Measurements from ENCODE around the gene SOCS4. TPM values are rescaled to one million over a fixed set of nuclear protein-coding genes. Genes with fewer than 3 reads are reported as not detected.
A peak's percentile ranks its signal among the peaks of the same experiment; 100 is the strongest.

SOCS4 gene
- total and polyA plus RNA-seq, 8 donors = 4.1 to 29.2 (median 11.2) TPM

DNA sequence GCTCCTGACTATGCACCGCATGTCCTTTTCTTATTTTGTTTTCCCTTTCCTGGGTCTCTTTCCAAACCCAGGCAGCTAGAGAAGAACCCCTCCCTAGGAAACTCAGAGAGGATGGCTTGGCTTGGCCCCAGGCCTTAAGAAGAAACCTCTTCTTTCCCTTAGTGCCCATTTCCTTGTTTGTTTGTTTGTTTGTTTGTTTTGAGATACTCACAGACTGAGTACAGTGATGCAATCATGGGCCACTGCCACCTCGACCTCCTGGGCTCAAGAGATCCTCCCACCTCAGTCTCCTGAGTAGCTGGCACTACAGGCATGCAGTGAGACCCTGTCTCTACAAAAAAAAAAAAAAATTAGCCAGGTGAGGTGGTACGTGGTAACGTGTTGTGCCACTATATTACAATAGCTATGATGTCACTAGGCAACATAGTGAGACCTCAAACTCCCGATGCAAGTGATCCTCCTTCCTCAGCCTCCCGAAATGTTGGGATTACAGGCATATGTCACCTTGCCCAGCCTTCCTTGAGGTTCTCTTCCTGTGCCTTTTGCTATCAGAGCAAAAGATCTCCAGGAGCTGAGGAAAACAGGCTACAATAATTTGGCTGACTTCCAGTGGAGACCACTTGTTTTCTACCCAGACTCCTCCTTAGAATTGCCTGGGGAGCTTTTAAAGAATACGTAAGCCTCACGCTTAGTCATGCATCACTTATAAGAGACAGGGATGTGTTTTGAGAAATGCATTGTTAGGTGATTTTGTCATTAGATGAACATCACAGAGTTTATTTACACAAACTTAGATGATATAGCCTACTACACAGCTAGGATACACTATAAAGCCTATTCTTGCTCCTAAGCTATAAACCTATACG, 67.5 kb downstream of the SOCS4 start:
- intact Hi-C loops (cut with DNase I; ENCODE audit: low total_unique reads) = loop anchor here (5.0 kb wide), 1 partner anchor 63 kb away; no protein-coding TSS in a partner anchor
- Histone ChIP-seq H3K27me3 (no peaks in the 10 kb centered on the region), H3K4me1 (peaks cover 0 to 27% (median 12%) of the 10 kb centered on the region in 4 donors), H3K9me3 (no peaks in the 10 kb centered on the region), H3K4me3 (no peak overlapping the region), H3K27ac (no peak overlapping the region), H3K36me3 (no peaks in the 10 kb centered on the region)
- 77 to 85% (median 82%) methylated on average over 9 of the region's 9 CpGs for WGBS, 5 donors
- TF ChIP-seq POLR2AphosphoS5 (IDR thresholded peaks at IDR 0.05) (no peak), EP300 (IDR thresholded peaks at IDR 0.05) (no peak), POLR2A (IDR thresholded peaks at IDR 0.05) (no peak)
- TF ChIP-seq, protein P1, sequence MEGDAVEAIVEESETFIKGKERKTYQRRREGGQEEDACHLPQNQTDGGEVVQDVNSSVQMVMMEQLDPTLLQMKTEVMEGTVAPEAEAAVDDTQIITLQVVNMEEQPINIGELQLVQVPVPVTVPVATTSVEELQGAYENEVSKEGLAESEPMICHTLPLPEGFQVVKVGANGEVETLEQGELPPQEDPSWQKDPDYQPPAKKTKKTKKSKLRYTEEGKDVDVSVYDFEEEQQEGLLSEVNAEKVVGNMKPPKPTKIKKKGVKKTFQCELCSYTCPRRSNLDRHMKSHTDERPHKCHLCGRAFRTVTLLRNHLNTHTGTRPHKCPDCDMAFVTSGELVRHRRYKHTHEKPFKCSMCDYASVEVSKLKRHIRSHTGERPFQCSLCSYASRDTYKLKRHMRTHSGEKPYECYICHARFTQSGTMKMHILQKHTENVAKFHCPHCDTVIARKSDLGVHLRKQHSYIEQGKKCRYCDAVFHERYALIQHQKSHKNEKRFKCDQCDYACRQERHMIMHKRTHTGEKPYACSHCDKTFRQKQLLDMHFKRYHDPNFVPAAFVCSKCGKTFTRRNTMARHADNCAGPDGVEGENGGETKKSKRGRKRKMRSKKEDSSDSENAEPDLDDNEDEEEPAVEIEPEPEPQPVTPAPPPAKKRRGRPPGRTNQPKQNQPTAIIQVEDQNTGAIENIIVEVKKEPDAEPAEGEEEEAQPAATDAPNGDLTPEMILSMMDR (IDR thresholded peaks at IDR 0.05) = no peak
- DNase-seq = no peak

DNA sequence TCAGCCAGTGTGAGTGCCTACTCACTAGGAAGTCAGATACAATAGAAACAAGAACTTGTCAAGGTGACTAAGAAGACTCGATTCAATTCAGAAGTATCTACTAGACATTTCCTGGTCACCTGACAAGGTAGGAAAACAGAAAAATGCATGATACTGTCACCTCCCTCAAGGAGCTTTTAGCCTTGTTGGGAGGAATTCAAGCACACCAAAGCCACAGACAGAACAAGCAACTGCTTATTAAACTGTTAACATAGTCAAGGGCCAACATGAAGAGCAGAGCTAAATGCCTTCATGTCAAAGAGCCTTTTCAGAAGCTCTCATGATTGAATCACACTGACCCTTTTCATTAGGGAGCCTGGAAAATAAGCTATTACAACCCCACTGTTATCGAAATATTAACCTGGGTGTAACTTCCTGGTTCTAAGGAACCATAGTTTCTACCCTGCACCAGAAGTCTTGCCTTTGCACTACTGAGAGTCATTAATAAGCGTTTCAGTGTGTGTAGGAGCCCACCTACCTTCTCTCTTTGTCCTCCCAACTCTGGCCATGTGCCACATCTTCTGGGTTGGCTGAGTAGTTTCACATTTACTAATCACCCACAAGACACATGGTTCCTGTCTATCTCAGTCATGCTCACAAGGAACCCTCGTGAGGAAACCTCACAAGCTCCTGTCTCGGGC, 71.0 kb downstream of the SOCS4 start:
- peak; percentile 49 to 53 for DNase-seq
- peak overlapping the region; percentile 63 to 93 (median 89) for H3K27ac ChIP-seq
- no peaks in the 10 kb centered on the region for H3K36me3 ChIP-seq
- TF ChIP-seq EP300 (IDR thresholded peaks at IDR 0.05) (no peak), POLR2A (IDR thresholded peaks at IDR 0.05) (no peak), POLR2AphosphoS5 (IDR thresholded peaks at IDR 0.05) (no peak)
- TF ChIP-seq, protein P1 (IDR thresholded peaks at IDR 0.05) = no peak
- no peaks in the 10 kb centered on the region for H3K9me3 ChIP-seq
- 35 to 52% (median 43%) methylated on average over 5 of the region's 5 CpGs for WGBS, 5 donors
- no peaks in the 10 kb centered on the region for H3K27me3 ChIP-seq
- no peak overlapping the region for H3K4me3 ChIP-seq
- intact Hi-C loops (cut with DNase I; ENCODE audit: low total_unique reads) = no loop called here
- H3K4me1 ChIP-seq = peaks cover 14 to 61% (median 38%) of the 10 kb centered on the region in 4 donors

DNA sequence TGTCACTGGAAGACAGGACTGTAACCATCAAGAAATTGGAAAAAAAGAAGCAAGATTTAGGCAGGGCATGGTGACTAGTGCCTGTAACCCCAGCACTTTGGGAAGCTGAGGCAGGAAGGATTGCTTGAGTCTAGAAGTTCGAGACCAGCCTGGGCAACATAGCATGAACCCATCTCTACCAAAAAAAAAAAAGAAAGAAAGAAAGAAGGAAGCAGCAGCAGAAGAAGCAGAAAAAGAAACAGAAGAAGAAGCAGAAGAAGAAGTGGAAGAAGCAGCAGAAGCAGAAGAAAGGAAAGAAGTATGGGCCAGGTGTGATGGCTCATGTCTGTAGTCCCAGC, 71.5 kb downstream of the SOCS4 start:
- Histone ChIP-seq H3K36me3 (no peaks in the 10 kb centered on the region), H3K4me1 (peaks cover 19 to 66% (median 44%) of the 10 kb centered on the region in 4 donors)
- WGBS, 5 donors = 79 to 93% (median 83%) methylated on average over 1 of the region's 1 CpG

More for the DNA sequence above, 71.5 kb downstream of the SOCS4 start:
- TF ChIP-seq EP300 (IDR thresholded peaks at IDR 0.05) = no peak
- TF ChIP-seq, protein P1 (IDR thresholded peaks at IDR 0.05) = no peak
- no peak for TF ChIP-seq POLR2A (IDR thresholded peaks at IDR 0.05)
- TF ChIP-seq POLR2AphosphoS5 (IDR thresholded peaks at IDR 0.05) = no peak
- intact Hi-C loops (cut with DNase I; ENCODE audit: low total_unique reads) = no loop called here
- Histone ChIP-seq H3K4me3 (no peak overlapping the region), H3K27me3 (no peaks in the 10 kb centered on the region), H3K27ac (peak overlapping the region; percentile 63 to 93 (median 89)), H3K9me3 (no peaks in the 10 kb centered on the region)
- DNase-seq = no peak

Other genes with a start within 250 kb of the SOCS4 start
- gene GCH1, start 124.4 kb upstream of the SOCS4 start, total RNA-seq = 10 to 100 TPM in 3 of 5 donors, 1 to 10 TPM in 1, under 1 TPM in 1; 0.58 to 52.1 (median 12.7) TPM
- 10 to 100 TPM in 2 of 3 donors, 1 to 10 TPM in 1; 8.0 to 10.5 (median 10.3) TPM for gene GCH1, start 124.4 kb upstream of the SOCS4 start, polyA plus RNA-seq
- 10 to 100 TPM in 1 of 5 donors, 1 to 10 TPM in 1, under 1 TPM in 2, not detected in 1; 0.29 to 15.6 (median 4.4) TPM for gene WDHD1, start 137 bp upstream of the SOCS4 start, total RNA-seq
- 1 to 10 TPM in 2 of 3 donors, under 1 TPM in 1; 0.87 to 1.6 (median 1.2) TPM for gene WDHD1, start 137 bp upstream of the SOCS4 start, polyA plus RNA-seq
- 10 to 100 TPM in 4 of 5 donors, 1 to 10 TPM in 1; 7.0 to 53.1 (median 29.9) TPM for gene MAPK1IP1L, start 24.4 kb downstream of the SOCS4 start, total RNA-seq
- 10 to 100 TPM; 22.9 to 50.9 (median 27.2) TPM for gene MAPK1IP1L, start 24.4 kb downstream of the SOCS4 start, polyA plus RNA-seq
- 100 to 1,000 TPM; 163 to 275 (median 222) TPM for gene LGALS3, start 102.0 kb downstream of the SOCS4 start, total RNA-seq
- gene LGALS3, start 102.0 kb downstream of the SOCS4 start, polyA plus RNA-seq = 100 to 1,000 TPM; 415 to 676 (median 423) TPM
- gene DLGAP5, start 164.3 kb downstream of the SOCS4 start, total RNA-seq = 1 to 10 TPM in 4 of 5 donors, under 1 TPM in 1; 0.45 to 7.7 (median 3.5) TPM
- gene DLGAP5, start 164.3 kb downstream of the SOCS4 start, polyA plus RNA-seq = 1 to 10 TPM in 2 of 3 donors, under 1 TPM in 1; 0.61 to 2.0 (median 2.0) TPM
- gene FBXO34, start 244.2 kb downstream of the SOCS4 start, total RNA-seq = 10 to 100 TPM; 18.7 to 55.0 (median 45.3) TPM
- 10 to 100 TPM in 1 of 3 donors, 1 to 10 TPM in 2; 6.7 to 13.0 (median 9.5) TPM for gene FBXO34, start 244.2 kb downstream of the SOCS4 start, polyA plus RNA-seq

Measured in stomach (tissue), 9 donors.